GM20000 (cell line): ENCODE data around the gene SPSB4.

Experiments
- DNase-seq: peaks from one replicate; pipeline ENCODE4 v3.0.0; 2012; ENCODE audit warnings: low spot score
- TF ChIP-seq, protein P1 (sequence below): IDR thresholded peaks from 2 replicates; pipeline ENCODE4 v1.5.1; 2012; ENCODE audit warnings: mild to moderate bottlenecking, control low read depth; ENCODE audit errors: extremely low read depth, missing control alignments

The SPSB4 gene

GRCh38 chr3:141086188-141086587 lies 35.0 kb downstream of the SPSB4 start:
- no peak for DNase-seq
- TF ChIP-seq, protein P1, sequence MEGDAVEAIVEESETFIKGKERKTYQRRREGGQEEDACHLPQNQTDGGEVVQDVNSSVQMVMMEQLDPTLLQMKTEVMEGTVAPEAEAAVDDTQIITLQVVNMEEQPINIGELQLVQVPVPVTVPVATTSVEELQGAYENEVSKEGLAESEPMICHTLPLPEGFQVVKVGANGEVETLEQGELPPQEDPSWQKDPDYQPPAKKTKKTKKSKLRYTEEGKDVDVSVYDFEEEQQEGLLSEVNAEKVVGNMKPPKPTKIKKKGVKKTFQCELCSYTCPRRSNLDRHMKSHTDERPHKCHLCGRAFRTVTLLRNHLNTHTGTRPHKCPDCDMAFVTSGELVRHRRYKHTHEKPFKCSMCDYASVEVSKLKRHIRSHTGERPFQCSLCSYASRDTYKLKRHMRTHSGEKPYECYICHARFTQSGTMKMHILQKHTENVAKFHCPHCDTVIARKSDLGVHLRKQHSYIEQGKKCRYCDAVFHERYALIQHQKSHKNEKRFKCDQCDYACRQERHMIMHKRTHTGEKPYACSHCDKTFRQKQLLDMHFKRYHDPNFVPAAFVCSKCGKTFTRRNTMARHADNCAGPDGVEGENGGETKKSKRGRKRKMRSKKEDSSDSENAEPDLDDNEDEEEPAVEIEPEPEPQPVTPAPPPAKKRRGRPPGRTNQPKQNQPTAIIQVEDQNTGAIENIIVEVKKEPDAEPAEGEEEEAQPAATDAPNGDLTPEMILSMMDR = no peak

- TF ChIP-seq, protein P1 = no peak
- no peak for DNase-seq
Measured at GRCh38 chr3:141087076-141087777, 36.1 kb downstream of the SPSB4 start.

DNA sequence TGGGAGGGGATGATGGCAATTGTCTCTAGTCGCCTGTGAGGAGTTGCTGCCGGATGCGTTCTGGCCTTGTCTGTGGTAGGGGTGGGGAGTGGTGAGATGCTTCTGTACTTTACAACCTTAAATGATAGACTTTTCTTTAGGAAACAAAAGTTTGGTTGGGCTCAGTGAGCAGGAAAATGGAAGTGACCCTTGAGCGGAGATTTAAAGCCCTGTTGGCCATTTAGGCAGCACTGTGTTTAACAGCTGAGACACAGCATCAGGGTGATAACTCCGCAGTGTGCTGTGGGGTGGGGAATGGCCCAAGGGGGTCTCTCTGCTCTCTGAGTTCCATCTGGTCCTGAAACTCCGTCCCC lies 36.6 kb downstream of the SPSB4 start:
- TF ChIP-seq, protein P1 = no peak
- no peak for DNase-seq

GRCh38 chr3:141089339-141090152 lies 38.4 kb downstream of the SPSB4 start:
- TF ChIP-seq, protein P1 = no peak
- no peak for DNase-seq

DNA sequence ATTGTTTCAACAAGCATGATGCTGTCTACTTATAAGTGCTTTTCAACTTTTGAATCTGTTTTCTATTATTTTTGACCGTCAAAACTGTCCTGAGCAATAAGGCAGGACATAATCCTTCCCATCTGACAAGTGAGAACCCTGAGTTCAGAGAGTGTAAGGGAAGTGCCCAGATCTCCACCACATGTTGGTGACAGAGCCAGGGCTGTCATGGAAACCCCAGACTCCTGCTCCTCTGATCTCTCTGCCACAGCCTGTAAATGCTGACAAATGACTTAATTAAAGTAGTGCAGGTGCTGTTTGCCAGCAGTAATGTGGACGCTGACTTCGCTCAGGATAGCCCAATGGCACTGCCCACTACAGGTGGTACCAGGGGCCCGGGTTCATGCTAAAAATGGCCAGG lies 40.3 kb downstream of the SPSB4 start:
- TF ChIP-seq, protein P1 = no peak
- DNase-seq = no peak

DNA sequence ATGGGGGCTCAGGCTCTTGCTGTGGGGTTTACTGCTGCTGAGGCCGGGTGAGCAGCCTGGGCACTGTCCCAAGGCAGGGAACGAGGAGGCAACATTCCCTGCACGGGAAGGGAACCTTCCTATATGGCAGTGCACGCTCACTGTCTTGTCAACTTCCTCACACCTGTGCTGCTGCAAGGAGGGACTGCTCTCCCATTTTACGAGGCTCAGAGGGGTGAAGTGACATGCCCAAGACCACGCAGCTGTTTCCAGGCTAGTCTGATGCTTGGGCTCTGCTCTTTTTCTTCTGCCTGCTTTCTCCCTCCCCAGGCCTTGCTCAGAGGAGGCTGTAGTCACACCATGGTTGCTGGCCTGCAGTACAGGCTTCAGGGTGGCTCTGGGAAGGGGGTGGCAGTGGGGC lies 41.5 kb downstream of the SPSB4 start:
- TF ChIP-seq, protein P1 = no peak
- no peak for DNase-seq

GRCh38 chr3:141093397-141093796 lies 42.2 kb downstream of the SPSB4 start:
- DNase-seq = no peak

More at GRCh38 chr3:141093397-141093796, 42.2 kb downstream of the SPSB4 start:
- TF ChIP-seq, protein P1 = no peak
